Natural killer cell (primary cell): Measurements from ENCODE around the gene RERE. TPM values are rescaled to one million over a fixed set of nuclear protein-coding genes. Genes with fewer than 3 reads are reported as not detected.
A peak's percentile ranks its signal among the peaks of the same experiment; 100 is the strongest.

Experiments
- ATAC-seq, 3 donors: fragments of 150-1000 bp in 2 of 3; fragments of 200-7000 bp in 1 of 3; cut with Tn5 transposase; 1 replicate in 1 of 3; 2 replicates in 2 of 3; pipeline ENCODE4 v1.10.0; 2021; ENCODE audit warnings: mild to moderate bottlenecking in 2 of 3, moderate library complexity in 2 of 3
- DNase-seq, 2 donors: peaks; one replicate each; pipeline versions ENCODE4 v3.0.0 to v3.0.0-alpha.2; 2013 to 2021; ENCODE audit warnings: mixed read lengths in 1 of 2
- H3K27ac ChIP-seq: one replicate; pipeline ENCODE4 v1.5.1; 2013; ENCODE audit warnings: mild to moderate bottlenecking, low read length
- H3K27me3 ChIP-seq: one replicate; pipeline ENCODE4 v1.6.1; 2013; ENCODE audit warnings: low read length; ENCODE audit not compliant: control insufficient read depth, insufficient read depth
- H3K36me3 ChIP-seq: one replicate; pipeline ENCODE4 v1.6.1; 2013; ENCODE audit warnings: low read length; ENCODE audit not compliant: control insufficient read depth, insufficient read depth
- H3K4me1 ChIP-seq: one replicate; pipeline ENCODE4 v1.6.1; 2013; ENCODE audit warnings: low read length; ENCODE audit not compliant: control insufficient read depth, insufficient read depth
- H3K4me3 ChIP-seq: one replicate; pipeline ENCODE4 v1.5.1; 2013; ENCODE audit warnings: low read length
- H3K9me3 ChIP-seq: one replicate; pipeline ENCODE4 v1.6.1; 2013; ENCODE audit warnings: low read length; ENCODE audit not compliant: control insufficient read depth, insufficient read depth
- H3K27ac Mint-ChIP-seq, 2 donors: one replicate each; pipeline ENCODE4 v1.8.0; 2022; ENCODE audit warnings: mild to moderate bottlenecking in 2 of 2, mixed read lengths in 2 of 2, moderate library complexity in 1 of 2
- H3K27me3 Mint-ChIP-seq, 2 donors: one replicate each; pipeline ENCODE4 v1.8.0; 2022; ENCODE audit warnings: low read depth in 2 of 2, mixed read lengths in 2 of 2
- H3K36me3 Mint-ChIP-seq: one replicate; pipeline ENCODE4 v1.8.0; 2022; ENCODE audit warnings: mixed read lengths
- H3K4me1 Mint-ChIP-seq, 2 donors: one replicate each; pipeline ENCODE4 v1.8.0; 2022; ENCODE audit warnings: mixed read lengths in 2 of 2
- H3K4me3 Mint-ChIP-seq: one replicate; pipeline ENCODE4 v1.8.0; 2022; ENCODE audit warnings: mild to moderate bottlenecking, moderate library complexity, mixed read lengths
- H3K9me3 Mint-ChIP-seq, 2 donors: one replicate each; pipeline ENCODE4 v1.8.0; 2022; ENCODE audit warnings: mixed read lengths in 2 of 2
- WGBS: methylation state at CpG from one replicate; pipeline ENCODE4 v1.1.7; 2013; ENCODE audit warnings: missing lambda C conversion rate; ENCODE audit not compliant: insufficient coverage; 5-methylcytosine and 5-hydroxymethylcytosine counted together
- intact Hi-C: fragments of 100-400 bp; cut with micrococcal nuclease; formaldehyde crosslinking; loops from one replicate; pipeline ENCODE4 v1.14.2; 2022
- total RNA-seq, 4 donors: library from RNA; stranded (reverse); fragments of 120-200 nt in 1 of 4; gene quantifications; one replicate each; pipeline versions ENCODE4 v1.2.3 to v1.2.4, GENCODE V29; 2013 to 2022
- TF ChIP-seq, protein P1 (sequence below): fragments of 200-600 bp; IDR thresholded peaks from one replicate; pipeline ENCODE4 v1.8.0; 2022; ENCODE audit warnings: antibody characterized with exemption

The RERE gene
- total RNA-seq, 3 donors from 2014 or later (not counting 1 experiment from before 2014, with no cell fraction given), result 67.7 to 76.0 (median 73.0) TPM

DNA sequence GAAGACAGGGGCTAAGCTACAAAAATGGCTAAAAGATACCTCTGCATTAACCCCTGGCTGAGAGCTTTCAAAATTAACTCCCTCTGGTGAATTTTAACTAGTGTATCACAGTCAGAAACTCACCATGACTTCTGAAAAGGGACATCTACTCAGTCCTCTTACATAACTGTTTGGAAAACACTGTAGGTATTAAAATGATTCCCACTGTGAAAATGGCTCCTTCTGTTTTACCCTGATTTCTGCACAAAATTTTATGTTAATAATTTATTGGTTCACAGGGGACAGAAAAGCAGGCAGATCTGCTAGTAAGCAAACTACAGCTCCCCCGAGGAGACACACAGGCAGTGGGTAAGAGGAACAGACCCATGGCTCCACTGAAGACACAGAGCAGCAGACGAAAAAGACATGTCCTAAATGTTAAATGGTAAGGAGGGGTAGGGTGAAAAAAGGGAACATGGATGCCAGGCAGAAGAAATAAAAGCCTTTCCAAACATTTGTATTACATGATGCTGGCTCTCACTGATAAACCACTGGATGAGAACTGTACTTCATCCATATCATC, 387.8 kb downstream of the RERE start:
- Histone ChIP-seq H3K4me1 (peaks cover 52% of the 10 kb centered on the region), H3K9me3 (no peaks in the 10 kb centered on the region), H3K36me3 (no peaks in the 10 kb centered on the region), H3K4me3 (no peak overlapping the region), H3K27me3 (no peaks in the 10 kb centered on the region), H3K27ac (no peak overlapping the region)
- 75% methylated on average over 2 of the region's 2 CpGs for WGBS
- peaks cover 74 to 79% of the 10 kb centered on the region in 2 donors for H3K4me1 Mint-ChIP-seq
- peaks cover 11 to 18% of the 10 kb centered on the region in 2 donors for H3K27me3 Mint-ChIP-seq
- ATAC-seq (no peak), DNase-seq (no peak)
- TF ChIP-seq, protein P1, sequence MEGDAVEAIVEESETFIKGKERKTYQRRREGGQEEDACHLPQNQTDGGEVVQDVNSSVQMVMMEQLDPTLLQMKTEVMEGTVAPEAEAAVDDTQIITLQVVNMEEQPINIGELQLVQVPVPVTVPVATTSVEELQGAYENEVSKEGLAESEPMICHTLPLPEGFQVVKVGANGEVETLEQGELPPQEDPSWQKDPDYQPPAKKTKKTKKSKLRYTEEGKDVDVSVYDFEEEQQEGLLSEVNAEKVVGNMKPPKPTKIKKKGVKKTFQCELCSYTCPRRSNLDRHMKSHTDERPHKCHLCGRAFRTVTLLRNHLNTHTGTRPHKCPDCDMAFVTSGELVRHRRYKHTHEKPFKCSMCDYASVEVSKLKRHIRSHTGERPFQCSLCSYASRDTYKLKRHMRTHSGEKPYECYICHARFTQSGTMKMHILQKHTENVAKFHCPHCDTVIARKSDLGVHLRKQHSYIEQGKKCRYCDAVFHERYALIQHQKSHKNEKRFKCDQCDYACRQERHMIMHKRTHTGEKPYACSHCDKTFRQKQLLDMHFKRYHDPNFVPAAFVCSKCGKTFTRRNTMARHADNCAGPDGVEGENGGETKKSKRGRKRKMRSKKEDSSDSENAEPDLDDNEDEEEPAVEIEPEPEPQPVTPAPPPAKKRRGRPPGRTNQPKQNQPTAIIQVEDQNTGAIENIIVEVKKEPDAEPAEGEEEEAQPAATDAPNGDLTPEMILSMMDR, result no peak
- no peak overlapping the region for H3K27ac Mint-ChIP-seq
- H3K36me3 Mint-ChIP-seq, result no peaks in the 10 kb centered on the region
- intact Hi-C loops, result loop anchor here (5.0 to 10.0 kb wide), 3 partner anchors 32 to 273 kb away; no protein-coding TSS in a partner anchor
- no peak overlapping the region for H3K4me3 Mint-ChIP-seq
- H3K9me3 Mint-ChIP-seq, result no peaks in the 10 kb centered on the region

- Mint-ChIP-seq H3K27ac (peak overlapping the region; percentile 62 to 83), H3K36me3 (no peaks in the 10 kb centered on the region), H3K4me3 (peak overlapping the region; percentile 85), H3K4me1 (peaks cover 77 to 86% of the 10 kb centered on the region in 2 donors), H3K27me3 (peaks cover 8 to 18% of the 10 kb centered on the region in 2 donors), H3K9me3 (no peaks in the 10 kb centered on the region)
- H3K27me3 ChIP-seq, result no peaks in the 10 kb centered on the region
- H3K36me3 ChIP-seq, result no peaks in the 10 kb centered on the region
- intact Hi-C loops, result loop anchor here (5.0 to 10.0 kb wide), 2 partner anchors 46 to 274 kb away; no protein-coding TSS in a partner anchor
- no peak overlapping the region for H3K27ac ChIP-seq
- no peak for ATAC-seq
- no peak overlapping the region for H3K4me3 ChIP-seq
- no peak for DNase-seq
- no peaks in the 10 kb centered on the region for H3K9me3 ChIP-seq
- TF ChIP-seq, protein P1, result no peak
- 75% methylated on average over 3 of the region's 5 CpGs for WGBS
- H3K4me1 ChIP-seq, result peaks cover 59% of the 10 kb centered on the region
These were observed 389.0 kb downstream of the RERE start for GRCh38 chr1:8428441-8428840.

GRCh38 chr1:8427986-8428385, 389.5 kb downstream of the RERE start:
- peaks cover 77 to 86% of the 10 kb centered on the region in 2 donors for H3K4me1 Mint-ChIP-seq
- Histone ChIP-seq H3K27ac (peak overlapping the region; percentile 42), H3K4me1 (peaks cover 62% of the 10 kb centered on the region), H3K9me3 (no peaks in the 10 kb centered on the region), H3K36me3 (no peaks in the 10 kb centered on the region), H3K27me3 (no peaks in the 10 kb centered on the region), H3K4me3 (no peak overlapping the region)
- 27% methylated on average over 5 of the region's 5 CpGs for WGBS
- intact Hi-C loops, result loop anchor here (5.0 to 10.0 kb wide), 2 partner anchors 47 to 274 kb away; no protein-coding TSS in a partner anchor
- no peaks in the 10 kb centered on the region for H3K36me3 Mint-ChIP-seq
- peak overlapping the region; percentile 85 for H3K4me3 Mint-ChIP-seq
- TF ChIP-seq, protein P1, result no peak
- H3K9me3 Mint-ChIP-seq, result no peaks in the 10 kb centered on the region
- DNase-seq, result peak in 1 of 2 donors; percentile 25
- ATAC-seq, result no peak
- H3K27me3 Mint-ChIP-seq, result peaks cover 8 to 18% of the 10 kb centered on the region in 2 donors
- H3K27ac Mint-ChIP-seq, result peak overlapping the region; percentile 62 to 83
